Measurements from ENCODE around the gene RABEP2.
A peak's percentile ranks its signal among the peaks of the same experiment; 100 is the strongest.

The RABEP2 gene

DNA sequence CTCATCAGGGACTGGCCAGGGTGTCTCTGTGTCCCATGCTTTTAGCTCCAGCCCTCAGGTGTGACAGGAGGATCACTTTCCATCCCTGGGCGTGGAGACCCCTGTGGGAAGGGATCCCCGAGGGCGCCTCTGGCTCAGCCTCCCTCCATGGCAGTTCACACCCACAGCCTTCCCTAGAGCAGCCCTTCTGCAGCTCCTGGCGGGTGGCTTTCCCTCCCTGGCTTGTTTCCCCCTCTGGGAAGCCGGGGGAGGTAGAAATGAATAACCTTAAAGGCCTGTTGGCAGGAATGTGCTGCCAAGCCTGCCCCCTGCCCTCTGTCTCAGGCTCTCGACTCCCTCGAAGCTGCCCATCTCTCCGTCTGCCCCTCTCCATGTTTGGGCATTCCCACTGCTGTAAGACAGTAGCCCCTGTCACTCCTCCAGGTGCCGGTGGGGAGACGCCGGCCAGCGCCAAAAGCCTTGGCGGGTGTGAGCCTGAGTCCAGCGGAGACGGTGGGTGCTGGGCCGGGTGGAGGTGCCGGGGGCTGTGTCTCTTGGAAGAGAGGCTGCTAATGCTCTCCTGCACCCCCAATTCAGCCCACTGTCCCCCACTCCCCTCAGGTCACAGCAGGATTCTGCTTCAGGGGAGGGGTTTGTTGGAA, 48.9 kb downstream of the RABEP2 start:
- Histone ChIP-seq H3K9ac (ENCODE audit: low read length) (no peak overlapping the region), H2BK12ac (ENCODE audit: low read length) (no peak overlapping the region)
- no CpG with 5 or more reads among the region's 17 CpGs for WGBS (ENCODE audit: extremely low coverage, insufficient coverage, insufficient read length)

GRCh38 chr16:28875134-28876018, 49.7 kb downstream of the RABEP2 start:
- peaks cover 12% of the 10 kb centered on the region for H3K27me3 ChIP-seq (ENCODE audit: insufficient read depth, low read length)

More for the DNA sequence above, 48.9 kb downstream of the RABEP2 start:
- Histone ChIP-seq H3K27ac (ENCODE audit: low read depth, low read length) (no peak overlapping the region), H4K8ac (ENCODE audit: low read depth, low read length) (no peak overlapping the region), H3K4me3 (ENCODE audit: low read depth, low read length) (no peak overlapping the region), H2BK5ac (ENCODE audit: low read depth, low read length, poor library complexity) (no peak overlapping the region), H3K4me1 (ENCODE audit: control insufficient read depth in 1 of 2, insufficient read depth in 2 of 2, low read length in 2 of 2) (peaks cover 9 to 13% of the 10 kb centered on the region in 2 experiments), H3K18ac (ENCODE audit: low read length) (no peak overlapping the region), H3K4me2 (ENCODE audit: low read length) (no peak overlapping the region), H3K4ac (ENCODE audit: low read depth, low read length) (no peak overlapping the region), H4K91ac (ENCODE audit: low read depth, low read length) (no peak overlapping the region), H3K79me1 (ENCODE audit: low read length) (no peaks in the 10 kb centered on the region), H2AFZ (ENCODE audit: insufficient read depth, low read length, poor library complexity) (no peak overlapping the region), H3K27me3 (ENCODE audit: insufficient read depth, low read length) (peaks cover 17% of the 10 kb centered on the region), H3K36me3 (ENCODE audit: control insufficient read depth in 1 of 2, insufficient read depth in 2 of 2, low read length in 2 of 2) (peaks cover 34 to 37% of the 10 kb centered on the region in 2 experiments), H3K79me2 (ENCODE audit: control insufficient read depth, insufficient read depth, low read length, poor library complexity) (no peaks in the 10 kb centered on the region), H3K9me3 (ENCODE audit: insufficient read depth, low read depth, low read length) (peaks cover 5% of the 10 kb centered on the region), H2BK120ac (ENCODE audit: insufficient read depth, low read length, poor library complexity) (no peak overlapping the region), H2AK5ac (ENCODE audit: low read length) (no peak overlapping the region), H3K23ac (ENCODE audit: low read length) (no peak overlapping the region), H3K14ac (ENCODE audit: low read length) (no peak overlapping the region), H4K12ac (ENCODE audit: low read depth, low read length) (no peak overlapping the region)
- no peak for DNase-seq

GRCh38 chr16:28874406-28874805, 50.6 kb downstream of the RABEP2 start:
- WGBS (ENCODE audit: extremely low coverage, insufficient coverage, insufficient read length) = no CpG with 5 or more reads among the region's 6 CpGs
- H3K23ac ChIP-seq (ENCODE audit: low read length) = no peak overlapping the region
- no peak overlapping the region for H3K27ac ChIP-seq (ENCODE audit: low read depth, low read length)
- H3K9ac ChIP-seq (ENCODE audit: low read length) = no peak overlapping the region
- H3K4me1 ChIP-seq (ENCODE audit: control insufficient read depth in 1 of 2, insufficient read depth in 2 of 2, low read length in 2 of 2) = peaks cover 3% of the 10 kb centered on the region in 2 experiments
- H3K36me3 ChIP-seq (ENCODE audit: control insufficient read depth in 1 of 2, insufficient read depth in 2 of 2, low read length in 2 of 2) = peaks cover 50 to 52% of the 10 kb centered on the region in 2 experiments
- no peak overlapping the region for H3K4me2 ChIP-seq (ENCODE audit: low read length)
- no peak overlapping the region for H2BK5ac ChIP-seq (ENCODE audit: low read depth, low read length, poor library complexity)
- no peak overlapping the region for H4K91ac ChIP-seq (ENCODE audit: low read depth, low read length)
- no peak overlapping the region for H3K4me3 ChIP-seq (ENCODE audit: low read depth, low read length)
- no peak overlapping the region for H3K18ac ChIP-seq (ENCODE audit: low read length)
- no peak overlapping the region for H4K8ac ChIP-seq (ENCODE audit: low read depth, low read length)
- peaks cover 4% of the 10 kb centered on the region for H3K27me3 ChIP-seq (ENCODE audit: insufficient read depth, low read length)
- H3K9me3 ChIP-seq (ENCODE audit: insufficient read depth, low read depth, low read length) = no peaks in the 10 kb centered on the region
- H2BK12ac ChIP-seq (ENCODE audit: low read length) = no peak overlapping the region
- no peak overlapping the region for H2AFZ ChIP-seq (ENCODE audit: insufficient read depth, low read length, poor library complexity)
- H4K12ac ChIP-seq (ENCODE audit: low read depth, low read length) = no peak overlapping the region
- no peaks in the 10 kb centered on the region for H3K79me1 ChIP-seq (ENCODE audit: low read length)
- H3K79me2 ChIP-seq (ENCODE audit: control insufficient read depth, insufficient read depth, low read length, poor library complexity) = no peaks in the 10 kb centered on the region
- H2BK120ac ChIP-seq (ENCODE audit: insufficient read depth, low read length, poor library complexity) = no peak overlapping the region
- no peak overlapping the region for H3K4ac ChIP-seq (ENCODE audit: low read depth, low read length)
- no peak for DNase-seq
- H3K14ac ChIP-seq (ENCODE audit: low read length) = no peak overlapping the region
- H2AK5ac ChIP-seq (ENCODE audit: low read length) = no peak overlapping the region

More at GRCh38 chr16:28875134-28876018, 49.7 kb downstream of the RABEP2 start:
- Histone ChIP-seq H3K36me3 (ENCODE audit: control insufficient read depth in 1 of 2, insufficient read depth in 2 of 2, low read length in 2 of 2) (peaks cover 40 to 43% of the 10 kb centered on the region in 2 experiments), H3K9me3 (ENCODE audit: insufficient read depth, low read depth, low read length) (peaks cover 3% of the 10 kb centered on the region), H2BK5ac (ENCODE audit: low read depth, low read length, poor library complexity) (no peak overlapping the region), H3K4ac (ENCODE audit: low read depth, low read length) (no peak overlapping the region), H3K4me3 (ENCODE audit: low read depth, low read length) (no peak overlapping the region), H3K14ac (ENCODE audit: low read length) (no peak overlapping the region), H3K4me1 (ENCODE audit: control insufficient read depth in 1 of 2, insufficient read depth in 2 of 2, low read length in 2 of 2) (peaks cover 9 to 10% of the 10 kb centered on the region in 2 experiments), H2AK5ac (ENCODE audit: low read length) (no peak overlapping the region), H3K79me2 (ENCODE audit: control insufficient read depth, insufficient read depth, low read length, poor library complexity) (no peaks in the 10 kb centered on the region), H2BK120ac (ENCODE audit: insufficient read depth, low read length, poor library complexity) (no peak overlapping the region), H2AFZ (ENCODE audit: insufficient read depth, low read length, poor library complexity) (no peak overlapping the region), H3K4me2 (ENCODE audit: low read length) (no peak overlapping the region), H3K23ac (ENCODE audit: low read length) (no peak overlapping the region), H4K12ac (ENCODE audit: low read depth, low read length) (no peak overlapping the region), H3K27ac (ENCODE audit: low read depth, low read length) (no peak overlapping the region), H4K8ac (ENCODE audit: low read depth, low read length) (no peak overlapping the region), H4K91ac (ENCODE audit: low read depth, low read length) (no peak overlapping the region), H3K18ac (ENCODE audit: low read length) (no peak overlapping the region), H2BK12ac (ENCODE audit: low read length) (no peak overlapping the region), H3K79me1 (ENCODE audit: low read length) (no peaks in the 10 kb centered on the region), H3K9ac (ENCODE audit: low read length) (no peak overlapping the region)
- no CpG with 5 or more reads among the region's 13 CpGs for WGBS (ENCODE audit: extremely low coverage, insufficient coverage, insufficient read length)
- DNase-seq = no peak

- Histone ChIP-seq H3K36me3 (ENCODE audit: control insufficient read depth in 1 of 2, insufficient read depth in 2 of 2, low read length in 2 of 2) (peaks cover 57 to 59% of the 10 kb centered on the region in 2 experiments), H2AK5ac (ENCODE audit: low read length) (no peak overlapping the region), H3K18ac (ENCODE audit: low read length) (no peak overlapping the region), H2BK12ac (ENCODE audit: low read length) (no peak overlapping the region), H4K91ac (ENCODE audit: low read depth, low read length) (no peak overlapping the region), H3K4me1 (ENCODE audit: control insufficient read depth in 1 of 2, insufficient read depth in 2 of 2, low read length in 2 of 2) (no peaks in the 10 kb centered on the region), H3K79me1 (ENCODE audit: low read length) (no peaks in the 10 kb centered on the region), H2BK120ac (ENCODE audit: insufficient read depth, low read length, poor library complexity) (no peak overlapping the region), H4K8ac (ENCODE audit: low read depth, low read length) (no peak overlapping the region), H3K4me3 (ENCODE audit: low read depth, low read length) (no peak overlapping the region), H3K23ac (ENCODE audit: low read length) (no peak overlapping the region), H2BK5ac (ENCODE audit: low read depth, low read length, poor library complexity) (no peak overlapping the region), H3K4ac (ENCODE audit: low read depth, low read length) (no peak overlapping the region), H3K79me2 (ENCODE audit: control insufficient read depth, insufficient read depth, low read length, poor library complexity) (no peaks in the 10 kb centered on the region), H3K9ac (ENCODE audit: low read length) (no peak overlapping the region), H3K27me3 (ENCODE audit: insufficient read depth, low read length) (no peaks in the 10 kb centered on the region), H2AFZ (ENCODE audit: insufficient read depth, low read length, poor library complexity) (no peak overlapping the region), H4K12ac (ENCODE audit: low read depth, low read length) (no peak overlapping the region), H3K9me3 (ENCODE audit: insufficient read depth, low read depth, low read length) (no peaks in the 10 kb centered on the region), H3K27ac (ENCODE audit: low read depth, low read length) (no peak overlapping the region), H3K14ac (ENCODE audit: low read length) (no peak overlapping the region), H3K4me2 (ENCODE audit: low read length) (no peak overlapping the region)
- WGBS (ENCODE audit: extremely low coverage, insufficient coverage, insufficient read length) = no CpG with 5 or more reads among the region's 18 CpGs
- peak in 1 of 2 donors; percentile 42 for DNase-seq
Measured at GRCh38 chr16:28873543-28874201, 51.4 kb downstream of the RABEP2 start.

Data from trophoblast cell (in vitro differentiated cells and primary cell).